HL-60 (cell line): ENCODE measurements around the gene RBFOX1.

ENCODE experiments used
- DNase-seq, 2 experiments: peaks; one replicate each; pipeline ENCODE4 v3.0.0-alpha.2; 2010 to 2020; ENCODE audit warnings: low read depth in 1 of 2, low spot score in 1 of 2
- H3K27ac ChIP-seq: fragments of 250-450 bp; sonication (Bioruptor Pico); replicated peaks from 2 replicates; pipeline ENCODE4 v1.5.1; 2020; ENCODE audit warnings: mild to moderate bottlenecking, moderate library complexity
- H3K27me3 ChIP-seq: fragments of 250-450 bp; sonication (Bioruptor Pico); 2 replicates; pipeline ENCODE4 v1.5.1; 2021; ENCODE audit warnings: mild to moderate bottlenecking, moderate library complexity; ENCODE audit not compliant: insufficient read depth, poor library complexity, severe bottlenecking
- H3K4me3 ChIP-seq: replicated peaks from 2 replicates; pipeline ENCODE4 v1.5.1; 2011; ENCODE audit warnings: mild to moderate bottlenecking, control low read depth, low read length; ENCODE audit not compliant: insufficient read depth
- GABPA ChIP-seq: IDR thresholded peaks from 2 replicates; pipeline ENCODE4 v1.6.1; 2012; ENCODE audit warnings: low read depth
- POLR2AphosphoS5 ChIP-seq: IDR thresholded peaks from 2 replicates; pipeline ENCODE4 v1.6.1; 2012; ENCODE audit warnings: low read depth
- SPI1 ChIP-seq: IDR thresholded peaks from 2 replicates; pipeline ENCODE4 v1.6.1; 2012; ENCODE audit warnings: low read depth, mild to moderate bottlenecking, borderline replicate concordance
- TF ChIP-seq, protein P1 (sequence below): IDR thresholded peaks from 2 replicates; pipeline ENCODE4 v1.6.1; 2012; ENCODE audit warnings: low read depth; ENCODE audit not compliant: insufficient replicate concordance
- TF ChIP-seq, protein P2 (sequence below): IDR thresholded peaks from one replicate; pipeline ENCODE4 v1.5.1; 2011; ENCODE audit warnings: low read length, control low read depth, inconsistent platforms; ENCODE audit not compliant: insufficient read depth

Gene RBFOX1

DNA sequence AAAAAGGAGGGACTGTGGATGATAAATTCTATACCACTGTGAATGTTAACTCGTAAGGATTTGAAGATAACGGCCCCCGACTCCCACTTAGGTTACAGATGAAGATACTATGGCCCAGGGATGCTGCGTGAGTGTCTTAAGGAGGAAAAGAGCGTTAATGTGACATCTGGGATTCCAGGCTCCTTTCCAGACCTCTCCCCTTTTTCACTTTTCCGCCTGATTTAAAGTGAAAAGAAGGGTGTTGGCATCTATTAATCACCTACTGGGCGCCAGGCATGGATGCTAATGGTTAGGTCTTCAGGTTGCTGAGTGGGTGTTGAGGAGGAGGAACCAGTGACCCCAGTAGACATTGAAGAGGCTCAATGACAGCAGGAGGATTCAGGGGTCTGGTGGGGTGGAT is 117.8 kb downstream of the RBFOX1 start:
- Histone ChIP-seq H3K27me3 (no peaks in the 10 kb centered on the region), H3K4me3 (no peak overlapping the region), H3K27ac (no peak overlapping the region)
- DNase-seq: no peak
- TF ChIP-seq, protein P1, sequence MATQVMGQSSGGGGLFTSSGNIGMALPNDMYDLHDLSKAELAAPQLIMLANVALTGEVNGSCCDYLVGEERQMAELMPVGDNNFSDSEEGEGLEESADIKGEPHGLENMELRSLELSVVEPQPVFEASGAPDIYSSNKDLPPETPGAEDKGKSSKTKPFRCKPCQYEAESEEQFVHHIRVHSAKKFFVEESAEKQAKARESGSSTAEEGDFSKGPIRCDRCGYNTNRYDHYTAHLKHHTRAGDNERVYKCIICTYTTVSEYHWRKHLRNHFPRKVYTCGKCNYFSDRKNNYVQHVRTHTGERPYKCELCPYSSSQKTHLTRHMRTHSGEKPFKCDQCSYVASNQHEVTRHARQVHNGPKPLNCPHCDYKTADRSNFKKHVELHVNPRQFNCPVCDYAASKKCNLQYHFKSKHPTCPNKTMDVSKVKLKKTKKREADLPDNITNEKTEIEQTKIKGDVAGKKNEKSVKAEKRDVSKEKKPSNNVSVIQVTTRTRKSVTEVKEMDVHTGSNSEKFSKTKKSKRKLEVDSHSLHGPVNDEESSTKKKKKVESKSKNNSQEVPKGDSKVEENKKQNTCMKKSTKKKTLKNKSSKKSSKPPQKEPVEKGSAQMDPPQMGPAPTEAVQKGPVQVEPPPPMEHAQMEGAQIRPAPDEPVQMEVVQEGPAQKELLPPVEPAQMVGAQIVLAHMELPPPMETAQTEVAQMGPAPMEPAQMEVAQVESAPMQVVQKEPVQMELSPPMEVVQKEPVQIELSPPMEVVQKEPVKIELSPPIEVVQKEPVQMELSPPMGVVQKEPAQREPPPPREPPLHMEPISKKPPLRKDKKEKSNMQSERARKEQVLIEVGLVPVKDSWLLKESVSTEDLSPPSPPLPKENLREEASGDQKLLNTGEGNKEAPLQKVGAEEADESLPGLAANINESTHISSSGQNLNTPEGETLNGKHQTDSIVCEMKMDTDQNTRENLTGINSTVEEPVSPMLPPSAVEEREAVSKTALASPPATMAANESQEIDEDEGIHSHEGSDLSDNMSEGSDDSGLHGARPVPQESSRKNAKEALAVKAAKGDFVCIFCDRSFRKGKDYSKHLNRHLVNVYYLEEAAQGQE: no peak
- TF ChIP-seq, protein P2, sequence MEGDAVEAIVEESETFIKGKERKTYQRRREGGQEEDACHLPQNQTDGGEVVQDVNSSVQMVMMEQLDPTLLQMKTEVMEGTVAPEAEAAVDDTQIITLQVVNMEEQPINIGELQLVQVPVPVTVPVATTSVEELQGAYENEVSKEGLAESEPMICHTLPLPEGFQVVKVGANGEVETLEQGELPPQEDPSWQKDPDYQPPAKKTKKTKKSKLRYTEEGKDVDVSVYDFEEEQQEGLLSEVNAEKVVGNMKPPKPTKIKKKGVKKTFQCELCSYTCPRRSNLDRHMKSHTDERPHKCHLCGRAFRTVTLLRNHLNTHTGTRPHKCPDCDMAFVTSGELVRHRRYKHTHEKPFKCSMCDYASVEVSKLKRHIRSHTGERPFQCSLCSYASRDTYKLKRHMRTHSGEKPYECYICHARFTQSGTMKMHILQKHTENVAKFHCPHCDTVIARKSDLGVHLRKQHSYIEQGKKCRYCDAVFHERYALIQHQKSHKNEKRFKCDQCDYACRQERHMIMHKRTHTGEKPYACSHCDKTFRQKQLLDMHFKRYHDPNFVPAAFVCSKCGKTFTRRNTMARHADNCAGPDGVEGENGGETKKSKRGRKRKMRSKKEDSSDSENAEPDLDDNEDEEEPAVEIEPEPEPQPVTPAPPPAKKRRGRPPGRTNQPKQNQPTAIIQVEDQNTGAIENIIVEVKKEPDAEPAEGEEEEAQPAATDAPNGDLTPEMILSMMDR: no peak
- TF ChIP-seq GABPA: no peak
- TF ChIP-seq SPI1: no peak
- TF ChIP-seq POLR2AphosphoS5: no peak

DNA sequence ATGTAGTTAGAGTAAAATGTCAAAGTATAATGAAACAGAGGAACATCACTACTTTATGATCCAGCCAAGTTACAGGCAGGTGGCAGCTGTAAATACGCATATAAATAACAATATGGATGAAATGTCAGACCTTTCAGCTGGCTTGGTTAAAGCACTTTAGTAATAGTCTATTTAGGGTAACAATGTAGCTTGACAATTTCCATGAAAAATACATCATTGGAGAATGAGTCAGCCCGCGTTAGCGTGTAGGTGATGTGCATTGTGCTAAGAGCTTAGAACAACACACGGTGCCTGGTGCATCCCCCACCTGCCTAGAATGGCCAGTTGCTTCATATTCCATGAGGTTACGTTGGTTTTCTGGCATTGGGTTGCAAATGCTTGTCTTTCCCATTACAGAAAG is 119.4 kb downstream of the RBFOX1 start:
- Histone ChIP-seq H3K27ac (no peak overlapping the region), H3K27me3 (no peaks in the 10 kb centered on the region), H3K4me3 (no peak overlapping the region)
- TF ChIP-seq, protein P1: no peak
- TF ChIP-seq GABPA: no peak
- no peak for TF ChIP-seq SPI1
- DNase-seq: no peak

DNA sequence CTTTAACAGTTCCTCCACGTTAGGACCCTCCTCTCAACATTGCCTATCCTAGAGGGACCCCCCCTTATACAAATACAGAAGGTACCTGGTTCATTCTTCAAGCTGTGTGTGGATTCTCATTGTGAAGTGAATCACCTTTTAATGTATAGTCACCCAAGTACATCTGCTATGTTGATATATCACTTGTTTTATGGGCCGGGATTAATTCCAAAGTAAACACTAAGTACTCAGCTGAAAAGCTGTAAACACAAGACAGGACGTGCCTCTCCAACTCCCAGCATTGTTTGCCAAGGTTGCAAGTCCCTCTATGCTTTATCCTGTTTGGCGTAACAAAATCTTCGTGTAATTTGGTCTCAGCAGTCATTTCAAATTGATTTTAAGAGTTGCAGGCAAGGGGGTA is 123.6 kb downstream of the RBFOX1 start:
- Histone ChIP-seq H3K27ac (no peak overlapping the region), H3K4me3 (no peak overlapping the region), H3K27me3 (no peaks in the 10 kb centered on the region)
- no peak for DNase-seq
- TF ChIP-seq SPI1: no peak
- TF ChIP-seq POLR2AphosphoS5: no peak
- TF ChIP-seq, protein P1: no peak
- TF ChIP-seq, protein P2: no peak

DNA sequence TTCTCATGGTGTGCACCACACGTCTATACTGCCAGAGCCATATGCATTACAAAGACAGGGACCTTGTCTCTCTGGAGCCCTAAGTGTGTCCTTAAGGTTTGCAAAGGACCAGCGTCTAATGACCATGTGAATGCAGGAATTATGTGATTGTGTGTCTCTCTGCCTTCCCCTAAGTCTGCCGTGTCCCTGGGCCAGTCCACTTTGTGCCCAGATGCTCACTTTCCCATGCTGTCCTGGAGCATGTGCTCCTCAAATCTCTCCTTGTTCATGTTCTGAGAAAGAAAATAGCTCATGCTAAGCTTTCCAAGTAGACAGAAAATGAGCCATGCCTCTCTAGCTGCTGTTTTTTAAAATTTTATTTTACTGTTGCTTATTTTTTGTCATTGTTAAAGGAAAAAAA is 125.5 kb downstream of the RBFOX1 start:
- TF ChIP-seq POLR2AphosphoS5 (no peak), GABPA (no peak), SPI1 (no peak)
- TF ChIP-seq, protein P2: no peak
- TF ChIP-seq, protein P1: no peak
- H3K27ac ChIP-seq: no peak overlapping the region

More for the DNA sequence above, 125.5 kb downstream of the RBFOX1 start:
- DNase-seq: no peak
- Histone ChIP-seq H3K4me3 (no peak overlapping the region), H3K27me3 (no peaks in the 10 kb centered on the region)
